SIG-M5 treated with dmso at 0.1 percent for 504 hours (cell line): Measurements from ENCODE around the gene GCH1.
"Not testable (repeated sequence)": the region's sequence is repeated elsewhere in the genome, so short reads cannot be mapped to it uniquely, and the experiment has no call there.

Experiments
- DNase-seq: peaks from one replicate; lab custom pipeline; 2025; ENCODE audit not compliant: unreplicated experiment; lab: John Stamatoyannopoulos, UW

The GCH1 gene

DNA sequence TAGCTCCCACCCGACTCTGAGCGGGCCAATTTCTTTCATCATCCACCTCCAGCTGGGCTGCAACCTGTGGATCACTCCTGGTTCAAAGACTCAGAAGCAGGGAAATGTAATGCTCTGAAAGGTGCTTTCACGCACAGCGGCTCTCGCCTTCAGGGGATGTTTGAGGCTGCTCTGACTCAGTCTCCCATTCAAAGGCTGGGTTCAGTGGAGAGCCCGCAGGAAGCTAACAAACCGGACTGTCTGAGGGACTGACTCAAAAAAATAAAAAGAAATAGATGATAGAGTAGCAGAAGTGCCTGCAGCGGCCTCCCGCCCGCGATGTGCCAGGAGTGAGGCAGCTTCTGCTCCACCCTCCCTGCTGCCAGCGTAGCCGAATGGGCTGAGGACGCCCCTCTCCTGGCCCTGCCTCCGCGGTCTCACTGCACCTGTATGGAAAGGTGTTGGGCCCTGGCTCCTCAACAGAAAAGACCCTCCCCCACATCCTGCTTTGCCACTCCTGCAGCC, 98.0 kb downstream of the GCH1 start:
- DNase-seq = no peak

DNA sequence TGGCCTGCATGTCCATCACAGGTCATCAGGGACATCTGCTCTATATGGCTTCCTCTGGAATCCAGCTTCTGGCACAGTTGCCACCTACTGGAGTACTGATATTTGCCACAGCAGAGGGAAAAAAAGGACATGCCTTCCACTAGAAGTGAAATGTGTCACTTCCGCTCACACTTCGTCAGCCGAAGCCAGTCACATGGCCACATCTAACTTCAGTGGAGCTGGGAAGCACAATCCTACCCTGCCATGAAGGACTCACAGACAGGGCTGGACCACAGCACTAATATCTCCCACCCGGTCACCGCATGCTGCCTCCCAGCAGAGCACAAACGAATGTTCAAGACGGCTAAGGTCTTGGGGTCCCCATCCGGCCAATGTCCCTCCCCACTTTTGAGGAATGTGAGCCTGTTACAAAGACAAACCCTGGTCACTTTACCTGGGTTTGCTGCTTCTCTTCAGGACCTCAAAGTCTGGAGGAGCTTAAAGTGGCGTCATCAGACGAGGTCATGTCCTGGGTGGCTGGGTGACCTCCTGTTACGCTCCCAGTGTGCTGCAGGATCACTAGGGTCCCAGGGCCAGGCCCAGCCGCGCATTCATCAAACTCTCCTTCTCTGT, 98.6 kb downstream of the GCH1 start:
- no peak for DNase-seq

DNA sequence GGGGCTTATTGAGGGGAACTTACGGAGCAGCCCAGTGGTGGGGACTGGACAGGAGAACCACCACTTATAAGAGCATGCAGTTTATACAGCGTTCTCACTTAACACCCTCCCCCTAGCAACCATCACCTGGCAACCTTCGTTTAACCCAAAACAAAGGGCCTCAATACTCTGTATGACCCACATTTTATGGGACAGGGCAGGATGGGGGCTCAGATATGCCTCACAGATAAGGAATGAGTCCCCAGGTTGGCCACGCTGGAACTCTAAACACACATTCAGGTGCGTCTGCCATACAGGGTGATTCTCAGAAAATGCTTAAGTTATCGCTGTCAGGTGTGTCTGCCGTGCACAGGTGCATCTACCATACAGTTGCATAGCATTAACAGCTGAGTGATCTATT, 99.2 kb downstream of the GCH1 start:
- DNase-seq = no peak

DNA sequence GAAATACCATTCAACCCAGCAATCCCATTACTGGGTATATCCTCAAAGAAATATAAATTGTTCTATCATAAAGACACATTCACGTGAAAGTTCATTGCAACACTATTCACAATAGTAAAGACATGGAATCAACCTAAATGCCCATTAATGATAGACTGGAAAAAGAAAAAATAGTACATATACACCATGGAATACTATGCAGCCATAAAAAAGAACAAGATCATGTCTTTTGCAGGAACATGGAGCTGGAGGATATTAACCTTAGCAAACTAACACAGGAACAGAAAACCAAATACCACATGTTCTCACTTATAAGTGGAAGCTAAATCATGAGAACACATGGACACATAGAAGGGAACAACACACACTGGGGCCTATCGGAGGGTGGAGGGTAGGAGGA, 101.1 kb downstream of the GCH1 start:
- not testable (repeated sequence) for DNase-seq

DNA sequence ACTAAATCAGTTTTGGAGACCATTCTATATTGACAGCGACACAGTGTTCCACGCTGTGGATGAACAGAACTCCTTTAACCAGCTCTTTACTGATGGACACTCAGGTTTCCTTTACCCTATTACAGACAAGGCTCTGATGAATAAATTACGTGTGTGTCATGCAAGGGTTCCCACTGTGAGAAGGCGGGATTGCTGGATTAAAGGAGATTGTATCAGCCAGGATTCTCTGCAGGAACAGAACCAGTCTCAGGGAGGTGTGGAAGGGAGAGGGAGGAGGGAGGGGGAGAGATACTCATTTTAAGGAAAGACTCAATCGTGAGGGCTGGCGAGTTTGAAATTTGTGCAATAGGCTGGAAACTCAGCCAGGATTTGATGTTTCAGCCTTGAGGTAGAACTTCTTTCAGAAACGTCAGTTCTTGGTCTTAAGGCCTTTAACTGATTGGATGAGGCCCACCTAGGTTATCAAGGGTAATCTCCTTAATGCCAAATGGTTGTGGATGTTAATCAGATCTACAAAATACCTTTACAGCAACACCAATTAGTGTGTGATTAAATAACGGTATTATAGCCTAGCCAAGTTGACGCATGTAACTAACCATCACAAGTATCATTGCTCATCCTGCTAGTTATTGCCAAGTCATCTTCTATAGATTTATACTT, 104.0 kb downstream of the GCH1 start:
- DNase-seq = no peak

DNA sequence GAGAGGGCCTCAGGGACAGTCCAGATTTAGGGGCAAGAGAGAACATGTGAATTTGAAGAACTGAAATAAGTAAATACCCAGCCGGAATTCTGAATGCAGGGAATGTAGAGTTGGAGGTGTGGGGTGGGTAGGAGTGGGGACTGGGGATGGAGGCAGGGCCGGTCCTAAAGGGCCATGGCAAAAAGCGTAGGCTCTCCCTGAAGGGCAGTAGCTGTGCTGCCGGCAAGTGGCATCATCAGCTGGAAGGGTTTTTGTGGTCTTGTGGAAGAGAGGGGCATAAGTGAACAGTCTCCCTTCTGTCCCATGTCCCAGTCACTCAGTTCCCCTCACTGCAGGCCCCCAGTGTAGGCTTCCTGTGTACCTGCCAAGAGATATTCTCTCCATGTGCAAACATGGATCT, 104.6 kb downstream of the GCH1 start:
- no peak for DNase-seq

DNA sequence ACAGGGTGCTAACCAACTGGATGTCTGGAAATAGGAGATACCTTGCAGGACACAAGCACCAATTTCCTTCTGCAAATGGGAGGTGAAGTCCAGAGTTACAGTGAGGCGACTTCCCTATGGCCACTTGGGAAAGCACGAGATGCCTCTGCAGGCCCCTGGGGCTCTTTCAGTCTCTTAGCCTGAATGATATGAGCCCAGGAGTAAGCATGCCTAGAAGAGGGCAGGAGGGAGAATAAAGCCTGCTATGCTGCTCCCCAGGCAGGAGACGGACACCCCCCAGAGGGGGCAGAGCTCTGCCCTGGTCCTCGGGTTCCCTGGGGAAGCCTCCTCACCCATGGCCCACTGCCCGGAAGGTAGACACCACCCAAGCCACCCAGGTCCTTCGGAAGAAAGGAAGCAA, 105.1 kb downstream of the GCH1 start:
- DNase-seq = no peak

DNA sequence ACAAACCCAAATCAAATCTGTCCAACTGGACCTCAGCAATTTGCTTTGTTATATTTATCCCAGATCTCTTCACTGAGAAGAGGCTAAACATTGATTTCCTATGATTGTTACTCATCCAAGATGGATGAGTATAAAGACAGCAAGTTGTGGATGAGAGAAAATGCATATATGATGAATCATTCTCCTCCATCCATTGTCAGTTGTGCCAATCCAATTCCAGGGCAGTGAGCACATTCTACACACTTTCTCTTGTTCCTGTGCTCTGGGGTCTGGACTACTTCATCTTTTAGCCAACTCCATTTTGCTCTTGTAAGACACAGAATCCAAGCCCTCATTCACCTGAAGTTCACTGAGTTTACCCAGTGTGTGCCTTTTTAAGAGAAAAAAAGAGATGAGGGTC, 105.7 kb downstream of the GCH1 start:
- no peak for DNase-seq

DNA sequence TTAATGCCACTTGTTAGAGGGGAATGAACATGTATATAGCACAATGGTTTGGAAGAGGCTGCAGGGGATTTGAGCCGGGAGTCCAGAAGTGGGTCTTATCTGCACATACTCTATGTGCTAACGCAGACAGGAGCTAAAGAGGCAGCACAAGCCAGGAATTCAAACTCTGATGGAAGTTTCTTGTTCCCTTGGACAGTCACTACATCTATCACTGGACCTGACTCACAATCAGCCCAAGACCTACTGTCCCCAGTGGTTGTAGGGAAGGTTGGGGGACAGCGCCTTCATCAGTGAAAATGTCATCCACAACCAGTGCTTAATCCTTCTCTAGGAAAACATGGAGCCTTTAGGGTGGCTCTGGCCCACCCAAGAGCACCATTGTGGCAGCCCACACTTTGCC, 107.8 kb downstream of the GCH1 start:
- DNase-seq = no peak

DNA sequence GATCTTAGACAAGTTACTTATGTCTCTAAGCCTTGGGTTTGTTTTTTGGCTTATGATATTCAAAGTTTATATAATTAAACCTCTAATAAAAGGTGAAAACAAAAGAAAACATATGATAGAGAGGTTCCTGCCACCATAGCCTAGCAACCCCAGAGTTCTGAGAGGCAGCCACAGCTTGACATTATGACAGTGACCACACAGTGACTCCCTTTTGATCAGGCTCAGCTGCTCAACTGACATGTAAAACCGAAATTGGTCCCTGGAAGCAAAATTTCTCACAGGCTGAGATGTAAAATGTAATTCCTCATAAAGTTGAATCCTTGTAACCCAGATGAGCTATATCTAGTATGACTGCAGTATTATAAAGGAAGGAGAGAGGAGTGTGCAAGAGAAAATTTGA, 108.5 kb downstream of the GCH1 start:
- no peak for DNase-seq

DNA sequence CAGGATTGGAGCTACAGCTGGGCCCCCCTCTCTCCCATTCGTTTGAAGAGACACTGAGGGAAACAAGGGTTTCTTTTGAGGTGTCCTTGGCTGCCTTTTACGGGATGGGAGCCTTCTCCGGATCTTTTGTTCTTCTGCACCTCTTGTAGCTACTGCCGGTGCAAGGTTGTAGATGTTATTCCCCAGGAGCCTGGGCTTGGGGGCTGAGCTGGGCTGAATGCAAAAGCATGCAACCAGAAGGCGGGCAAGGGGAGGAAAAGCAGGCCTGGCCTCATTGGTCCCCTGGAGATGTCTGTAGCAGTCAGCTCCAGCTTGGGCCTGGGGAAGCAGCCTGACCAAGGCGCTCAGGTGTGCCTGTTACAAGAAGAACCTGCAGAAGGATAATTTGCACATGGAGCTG, 110.3 kb downstream of the GCH1 start:
- DNase-seq = no peak
